NOMO-1 treated with dmso at 0.1 percent for 144 hours (cell line): Measurements from ENCODE around the gene ASCL2.
A peak's percentile ranks its signal among the peaks of the same experiment; 100 is the strongest.

ENCODE experiments used
- DNase-seq: peaks from one replicate; lab custom pipeline; 2025; ENCODE audit not compliant: unreplicated experiment; lab: John Stamatoyannopoulos, UW

Gene ASCL2

DNA sequence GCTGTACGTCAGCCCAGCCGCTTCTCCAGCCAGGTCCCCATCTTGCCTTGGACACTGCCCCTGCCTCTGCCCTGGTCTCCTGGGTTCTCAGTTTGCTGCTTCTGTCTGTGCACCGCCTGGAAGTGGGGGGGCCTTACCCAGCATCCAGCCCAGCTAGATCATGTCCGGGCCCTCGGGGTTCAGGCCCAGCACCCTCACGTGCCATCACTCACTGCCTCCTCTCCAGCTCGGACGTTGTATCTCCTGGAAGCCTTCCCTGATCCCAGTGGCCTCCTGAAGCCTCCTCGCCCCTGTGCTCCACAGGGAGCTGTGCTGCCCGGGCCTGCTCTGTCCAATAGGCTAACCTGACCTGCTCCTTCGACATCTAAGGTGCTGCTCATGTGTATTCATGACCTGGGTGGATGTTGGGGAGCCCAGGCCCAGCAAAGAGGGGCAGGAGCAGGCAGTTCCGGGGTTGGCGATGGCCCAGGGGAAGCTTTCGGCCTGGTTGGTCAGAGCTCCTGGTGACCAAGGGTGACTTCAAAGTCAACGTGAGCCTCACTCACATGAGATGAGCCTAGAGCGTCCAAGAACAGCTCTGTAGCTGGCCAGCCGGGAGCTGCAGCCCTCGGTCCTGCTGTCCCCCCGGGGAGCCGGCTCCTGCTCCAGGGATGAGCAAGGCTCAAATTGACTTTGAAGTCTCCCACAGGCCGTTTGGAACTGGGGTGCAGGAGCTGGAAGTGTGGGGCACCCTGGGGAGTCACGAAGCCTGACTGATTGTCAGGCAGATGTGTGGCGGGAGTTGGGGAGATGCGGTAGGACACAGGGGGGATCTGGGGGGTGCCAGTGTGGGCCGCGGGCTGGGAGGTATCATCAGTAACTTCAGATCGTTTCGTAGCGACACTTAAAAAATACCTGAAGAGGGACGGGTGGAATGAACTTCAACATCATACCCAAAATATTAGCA is 5.2 kb upstream of the ASCL2 start:
- DNase-seq = no peak

- no peak for DNase-seq
Measured at GRCh38 chr11:2273771-2274170, 3.4 kb upstream of the ASCL2 start.

DNA sequence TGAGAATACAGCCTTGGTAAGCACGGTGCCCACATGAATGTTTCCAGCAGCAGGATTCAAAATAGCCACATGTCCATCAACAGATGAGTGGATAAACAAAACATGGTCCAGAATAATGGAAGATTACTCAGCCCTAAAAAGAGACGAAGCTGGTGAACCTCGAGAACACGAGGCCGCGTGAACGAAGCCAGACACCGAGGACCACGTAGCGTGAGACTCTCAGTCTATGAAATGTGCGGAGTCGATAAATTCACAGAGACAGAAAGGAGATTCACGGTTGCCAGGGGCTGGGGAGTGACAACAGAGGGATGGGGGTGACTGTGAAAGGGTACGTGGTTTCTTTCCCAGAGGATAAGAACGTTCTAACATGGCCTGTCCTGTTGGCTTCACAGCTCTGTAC is 2.9 kb upstream of the ASCL2 start:
- DNase-seq = no peak

DNA sequence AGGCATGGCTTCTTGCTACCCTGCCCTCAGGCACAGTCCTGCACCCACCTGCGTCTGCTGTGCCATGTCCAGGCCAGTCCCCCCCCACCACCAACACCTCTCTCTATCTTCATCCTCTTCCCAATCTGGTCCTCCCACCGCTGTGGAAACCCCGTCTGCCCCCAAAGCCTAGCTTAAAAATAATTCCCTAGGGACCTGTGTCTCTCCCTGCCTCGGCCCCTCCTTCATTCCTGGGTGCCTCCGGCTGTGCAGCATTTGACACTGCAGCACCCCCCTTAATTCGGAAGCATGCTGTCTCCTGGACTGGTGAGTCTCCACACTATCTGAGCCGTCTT is 2.5 kb upstream of the ASCL2 start:
- DNase-seq = no peak

- no peak for DNase-seq
Measured at GRCh38 chr11:2272228-2272945, 2.0 kb upstream of the ASCL2 start.

- DNase-seq = no peak
Measured at GRCh38 chr11:2271327-2272227, 1.2 kb upstream of the ASCL2 start.

DNA sequence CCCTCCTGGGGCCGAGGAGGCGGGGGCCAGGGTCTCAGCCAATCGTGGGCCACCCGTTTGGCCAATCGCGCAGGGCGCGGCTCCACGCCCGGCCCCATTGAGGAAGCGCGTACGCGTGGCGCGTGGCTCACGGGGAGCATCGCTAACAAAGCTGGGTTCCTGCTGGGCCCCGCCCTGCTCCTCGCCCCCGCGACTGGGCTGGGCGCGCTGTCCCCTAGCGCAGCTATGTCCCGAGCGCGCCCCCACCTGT is 614 bp upstream of the ASCL2 start:
- peak; percentile 75 for DNase-seq

- peak; percentile 35 for DNase-seq
Measured at GRCh38 chr11:2269601-2270321, 627 bp downstream of the ASCL2 start.

- DNase-seq = peak; percentile 75
Measured at GRCh38 chr11:2268729-2269600, 1.4 kb downstream of the ASCL2 start.

GRCh38 chr11:2267851-2268728 is 2.3 kb downstream of the ASCL2 start:
- DNase-seq = no peak

DNA sequence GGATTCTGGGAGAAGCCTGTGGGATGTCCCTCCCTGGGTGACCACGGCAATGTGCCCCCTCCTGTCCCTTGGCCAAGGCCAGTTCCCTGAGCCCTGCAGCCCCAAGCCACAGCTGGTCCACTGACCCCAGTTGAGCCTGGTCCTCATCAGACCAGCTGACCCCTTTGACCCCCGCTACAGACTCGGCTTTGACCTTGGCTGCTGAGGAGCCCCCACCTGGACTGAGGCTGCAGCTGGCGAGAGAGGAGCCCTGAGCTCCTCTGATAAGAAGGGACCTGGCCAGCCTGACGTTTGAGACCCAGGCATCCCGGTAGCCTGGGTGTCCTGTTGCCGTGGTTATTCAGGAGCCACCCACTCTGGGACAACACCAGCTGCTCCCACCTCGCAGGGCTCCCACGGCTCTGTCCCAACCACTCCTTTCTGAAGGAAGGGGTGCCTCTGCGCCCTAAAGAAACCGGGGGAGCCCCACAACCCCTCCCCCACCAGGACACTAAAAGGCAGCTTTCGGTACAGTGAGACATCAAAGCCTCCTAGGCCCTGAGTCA is 3.0 kb downstream of the ASCL2 start:
- DNase-seq = no peak

DNA sequence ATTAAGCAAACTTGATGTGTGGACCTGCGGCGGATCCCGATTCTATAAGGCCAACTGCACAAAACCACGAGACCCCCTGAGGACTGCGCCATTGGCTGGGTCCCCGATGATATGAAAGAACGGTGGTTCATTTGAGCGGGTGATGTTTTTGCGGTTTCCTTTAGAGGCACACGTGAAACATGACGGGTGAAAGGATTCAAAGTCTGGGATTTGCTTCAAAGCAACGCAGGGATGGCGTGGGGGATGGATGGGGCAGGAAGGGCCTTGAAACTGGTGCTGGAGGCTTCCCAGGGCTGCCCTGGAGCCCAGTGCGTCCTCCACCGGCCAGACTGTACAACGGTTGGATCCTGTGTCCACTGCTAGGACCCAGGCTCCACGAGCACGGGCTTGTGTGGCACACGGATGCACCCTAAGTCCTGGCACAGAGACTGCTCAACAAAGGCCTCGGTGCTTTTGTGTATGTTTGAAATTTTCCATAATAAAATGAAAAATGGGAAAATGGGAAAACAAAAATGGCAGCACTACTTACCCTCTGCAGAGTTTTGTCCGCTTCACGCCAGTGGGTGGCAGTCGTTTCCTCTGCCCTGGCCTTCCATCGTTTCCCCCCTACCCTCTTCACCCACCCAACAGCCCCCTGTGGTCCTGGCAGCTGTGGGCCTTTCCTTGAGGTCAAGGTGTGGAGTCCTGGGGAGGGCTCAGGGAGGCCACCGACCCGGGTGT is 3.6 kb downstream of the ASCL2 start:
- DNase-seq = no peak

- DNase-seq = no peak
Measured at GRCh38 chr11:2265854-2266585, 4.4 kb downstream of the ASCL2 start.

DNA sequence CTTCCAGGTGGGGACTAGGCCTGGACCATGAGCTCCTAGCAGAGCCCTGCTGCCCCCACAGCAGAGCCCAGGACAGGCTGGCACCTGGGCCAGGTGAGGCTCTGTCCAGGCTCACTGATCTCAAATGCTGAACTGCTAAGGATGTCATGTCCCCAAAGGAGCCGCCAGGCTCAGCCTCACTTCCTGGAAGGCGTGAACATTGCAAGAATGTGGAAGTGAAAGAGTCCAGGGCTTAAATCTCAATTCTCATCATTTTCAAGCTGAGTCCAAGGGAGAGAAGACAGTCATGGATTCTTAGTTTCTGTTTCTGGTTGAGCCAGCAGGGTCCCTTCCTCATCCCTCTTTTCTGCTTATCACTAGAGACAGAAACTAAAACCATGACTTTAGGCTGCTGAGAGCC is 5.0 kb downstream of the ASCL2 start:
- peak; percentile 82 for DNase-seq

DNA sequence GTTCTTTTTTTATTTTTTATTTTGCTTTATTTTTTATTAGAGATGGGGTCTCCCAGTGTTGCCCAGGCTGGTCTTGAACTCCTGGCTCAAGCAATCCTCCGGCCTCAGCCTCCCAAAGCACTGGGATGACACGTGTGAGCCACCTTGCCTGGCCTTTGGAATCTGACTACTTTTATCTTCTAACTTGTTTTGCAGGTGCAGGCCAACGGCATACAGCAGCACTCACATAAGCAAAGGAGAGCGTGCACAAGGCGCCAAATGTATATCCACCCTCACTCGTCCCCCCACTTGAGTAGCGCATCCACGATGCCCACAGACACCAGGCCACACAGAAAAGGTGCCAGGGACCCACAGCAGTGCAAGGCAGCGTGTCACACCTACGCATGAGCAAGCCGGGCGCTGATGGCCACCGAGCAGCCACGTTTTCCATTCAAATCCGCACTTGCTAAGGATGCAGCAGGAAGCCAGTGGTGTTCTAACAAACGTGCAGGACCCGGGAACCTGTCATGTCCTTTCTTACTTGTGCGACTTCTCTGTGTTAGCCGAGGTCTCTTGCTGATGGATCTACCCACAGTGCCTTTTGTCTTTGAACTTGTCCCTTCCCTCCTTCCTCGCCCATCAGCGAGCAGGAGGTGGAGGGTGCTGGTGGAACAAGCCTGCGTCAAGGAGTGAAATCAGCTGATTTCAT is 5.9 kb downstream of the ASCL2 start:
- DNase-seq = no peak

GRCh38 chr11:2263724-2264360 is 6.5 kb downstream of the ASCL2 start:
- DNase-seq = no peak
